GM19193 (cell line): ENCODE measurements around the gene IGFBP4.

Experiments
- POLR2A ChIP-seq: IDR thresholded peaks from 4 replicates; pipeline ENCODE4 v1.6.1; 2011; ENCODE audit not compliant: insufficient read depth, insufficient read length; ENCODE audit errors: extremely low read depth

Gene IGFBP4

DNA sequence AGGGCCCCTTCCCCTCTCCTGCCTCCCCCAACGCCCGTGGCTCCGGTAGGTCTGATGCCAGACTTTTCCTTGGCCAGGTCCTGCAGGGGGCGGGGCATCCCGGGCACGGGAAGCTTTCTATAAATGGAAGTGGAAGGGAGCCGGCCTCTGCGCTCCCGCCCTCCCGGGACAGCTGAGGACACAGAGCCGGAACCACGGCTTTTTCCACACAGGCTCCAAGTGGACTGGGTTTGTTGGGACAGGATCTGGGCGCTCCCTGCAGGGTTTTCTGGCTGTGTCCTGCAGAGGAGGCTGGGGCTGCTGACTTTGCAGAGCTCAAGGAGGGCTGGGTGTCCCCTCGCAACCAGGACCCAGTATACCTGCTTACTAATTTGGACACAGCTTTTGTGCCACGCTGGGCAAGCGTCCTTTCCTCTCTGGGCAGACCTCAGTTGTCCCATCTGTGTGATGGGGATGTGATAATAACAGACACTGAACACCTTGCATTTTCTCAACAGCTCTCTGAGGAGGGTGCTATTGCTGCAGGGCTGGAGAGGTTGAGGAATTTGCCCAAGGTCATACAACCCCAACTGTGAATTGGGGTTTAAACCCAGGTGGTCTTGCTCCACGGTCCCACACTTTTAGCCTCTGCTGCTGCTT, 56.4 kb downstream of the IGFBP4 start:
- no peak for TF ChIP-seq POLR2A

DNA sequence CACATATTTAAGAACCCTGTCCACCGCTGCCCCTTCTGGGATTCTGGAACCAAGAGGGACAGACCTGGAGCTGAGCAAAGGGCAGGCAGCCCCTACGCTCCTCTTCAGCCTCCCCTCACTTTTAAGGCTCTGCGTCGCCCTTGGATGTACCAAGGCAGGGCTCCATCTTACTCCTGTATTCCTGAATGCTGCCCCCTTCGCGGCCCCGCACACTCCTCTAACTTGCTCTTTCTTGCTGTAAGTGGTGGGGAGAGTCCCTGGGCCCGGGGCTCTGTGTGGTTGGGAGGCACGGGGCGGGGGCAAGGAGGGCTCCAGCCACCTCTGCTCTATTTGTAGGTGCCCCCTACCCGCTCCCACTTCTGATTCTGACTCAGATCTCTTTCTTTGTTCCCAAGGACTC, 56.9 kb downstream of the IGFBP4 start:
- TF ChIP-seq POLR2A: no peak

- no peak for TF ChIP-seq POLR2A
Observed at GRCh38 chr17:40500709-40501108, 57.5 kb downstream of the IGFBP4 start.

DNA sequence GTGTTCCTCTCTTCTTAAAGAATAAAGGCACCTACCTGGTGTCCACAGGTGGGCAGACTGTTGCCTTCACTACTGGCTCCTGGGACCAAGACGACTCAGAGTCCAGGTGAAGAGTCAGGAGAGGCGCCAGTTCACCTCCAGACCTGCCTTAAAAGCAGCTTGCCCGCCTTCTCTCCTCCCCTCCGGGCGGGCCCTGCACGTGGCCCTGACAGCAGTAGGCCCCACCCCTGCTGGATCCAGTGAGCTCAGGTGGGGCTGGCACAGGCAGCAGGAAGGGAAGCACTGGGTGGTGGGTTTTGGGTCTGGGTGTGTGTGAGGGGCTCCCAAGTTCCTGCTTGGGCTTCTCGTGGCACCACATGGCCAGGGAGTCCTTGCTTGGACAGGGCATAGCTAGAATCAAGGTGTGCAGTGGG, 58.3 kb downstream of the IGFBP4 start, which contains the start of gene TNS4:
Gene TNS4 (minus strand): TSS at position 125 of the 413 bp plus-strand sequence. CDS start 5,198 bp downstream, outside the sequence.
- TF ChIP-seq POLR2A: no peak

GRCh38 chr17:40502716-40503115, 59.5 kb downstream of the IGFBP4 start:
- TF ChIP-seq POLR2A: no peak

GRCh38 chr17:40503154-40503553, 59.9 kb downstream of the IGFBP4 start:
- TF ChIP-seq POLR2A: no peak

GRCh38 chr17:40506786-40507185, 63.5 kb downstream of the IGFBP4 start:
- TF ChIP-seq POLR2A: no peak
